ENCODE results near the gene CMC2.

- TF ChIP-seq CTCF (IDR thresholded peaks at IDR 0.05): no peak
- no peak for TF ChIP-seq POLR2AphosphoS5 (IDR thresholded peaks at IDR 0.05; ENCODE audit: insufficient read depth in 1 of 2, low read depth in 1 of 2)
- TF ChIP-seq POLR2A (IDR thresholded peaks at IDR 0.05): no peak
Measured at GRCh38 chr16:81001330-81001729, 5.4 kb downstream of the CMC2 start.

Measured in vagina (tissue), 2 donors.